GM18505 (cell line): ENCODE measurements around the gene RHOF.

Experiments
- ATAC-seq: cut with Tn5 transposase; IDR thresholded peaks from one replicate; pipeline ENCODE4 v1.9.1; 2021; ENCODE audit not compliant: unreplicated experiment
- POLR2A ChIP-seq: IDR thresholded peaks from 4 replicates; pipeline ENCODE4 v1.6.1; 2011; ENCODE audit warnings: borderline replicate concordance; ENCODE audit not compliant: insufficient read depth, insufficient read length; ENCODE audit errors: extremely low read depth

The RHOF gene

DNA sequence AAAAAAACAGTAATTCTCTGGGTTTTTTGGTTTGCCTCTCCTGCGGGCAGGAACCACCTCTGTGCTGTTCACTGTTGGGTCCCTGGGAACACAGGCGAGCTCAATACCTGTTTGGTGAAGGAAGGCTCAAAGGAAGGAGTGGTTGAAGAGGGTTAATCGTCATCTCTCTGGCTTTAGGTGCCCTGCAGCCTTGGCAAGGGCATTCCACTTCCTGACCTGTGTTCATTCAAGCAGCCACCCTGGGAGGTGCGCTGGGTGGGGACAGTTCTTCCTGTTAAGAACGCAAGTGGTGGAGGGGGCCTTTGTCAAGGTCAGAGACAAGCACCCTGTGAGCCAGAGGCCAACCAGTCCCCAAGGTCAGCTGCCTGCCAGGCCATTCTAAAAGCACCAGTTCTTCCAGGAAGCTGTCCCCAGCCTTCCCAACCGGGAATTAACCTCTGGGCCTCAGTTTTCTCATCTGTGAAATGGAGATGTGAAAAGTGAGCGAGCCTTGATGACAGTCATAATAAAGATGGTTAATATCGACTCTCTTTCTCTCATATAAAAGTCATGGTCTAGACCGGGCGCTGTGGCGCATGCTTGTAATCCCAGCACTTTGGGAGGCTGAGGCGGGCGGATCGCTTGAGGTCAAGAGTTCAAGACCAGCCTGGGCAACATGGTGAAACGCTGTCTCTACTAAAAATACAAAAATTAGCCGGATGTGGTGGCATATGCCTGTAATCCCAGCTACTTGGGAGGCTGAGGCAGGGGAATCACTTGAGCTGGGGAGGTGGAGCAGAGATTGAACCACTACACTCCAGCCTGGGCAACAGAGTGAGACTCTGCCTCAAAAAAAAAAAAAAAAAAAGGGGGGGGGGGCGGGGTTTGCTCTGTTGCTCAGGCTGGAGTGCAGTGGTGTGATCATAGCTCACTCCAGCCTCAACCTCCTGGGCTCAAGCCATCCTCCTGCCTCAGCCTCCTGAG is 6.1 kb downstream of the RHOF start:
- no peak for TF ChIP-seq POLR2A
- no peak for ATAC-seq

DNA sequence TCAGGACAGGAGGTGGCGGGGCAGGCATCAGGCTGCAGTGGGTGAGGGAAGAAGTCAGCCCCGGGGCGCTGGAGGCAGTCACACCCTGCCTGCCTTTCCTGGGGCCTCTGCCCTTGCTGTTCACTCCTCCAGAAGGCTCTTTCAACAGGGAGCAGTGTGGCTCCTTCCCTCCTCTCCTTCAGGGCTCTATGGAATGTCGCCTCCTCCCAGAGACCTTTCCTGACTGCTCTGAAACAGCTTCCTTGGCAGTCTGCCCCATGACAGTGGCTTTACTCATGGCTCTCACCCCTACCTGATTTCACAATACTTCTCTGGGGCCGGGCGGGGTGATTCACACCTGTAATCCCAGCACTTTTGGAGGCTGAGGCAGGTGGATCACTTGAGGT is 7.1 kb downstream of the RHOF start:
- TF ChIP-seq POLR2A = no peak
- no peak for ATAC-seq

DNA sequence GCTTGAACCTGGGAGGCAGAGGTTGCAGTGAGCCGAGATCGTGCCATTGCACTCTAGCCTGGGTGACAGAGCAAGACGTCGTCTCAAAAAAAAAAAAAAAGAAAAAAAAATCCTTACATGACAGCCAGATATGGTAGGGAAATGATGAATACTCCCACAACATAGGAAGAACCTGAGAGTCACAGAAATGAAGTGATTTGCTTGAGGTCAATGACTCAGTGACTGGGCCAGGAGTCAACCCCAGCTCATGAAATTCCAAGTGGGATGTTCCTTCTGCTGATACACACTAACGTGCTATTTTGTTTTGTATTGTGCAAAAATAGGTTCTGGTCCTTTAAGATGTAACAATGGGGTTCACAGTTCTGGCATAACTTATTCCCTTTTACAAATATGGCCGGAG is 9.0 kb downstream of the RHOF start:
- no peak for ATAC-seq
- no peak for TF ChIP-seq POLR2A

DNA sequence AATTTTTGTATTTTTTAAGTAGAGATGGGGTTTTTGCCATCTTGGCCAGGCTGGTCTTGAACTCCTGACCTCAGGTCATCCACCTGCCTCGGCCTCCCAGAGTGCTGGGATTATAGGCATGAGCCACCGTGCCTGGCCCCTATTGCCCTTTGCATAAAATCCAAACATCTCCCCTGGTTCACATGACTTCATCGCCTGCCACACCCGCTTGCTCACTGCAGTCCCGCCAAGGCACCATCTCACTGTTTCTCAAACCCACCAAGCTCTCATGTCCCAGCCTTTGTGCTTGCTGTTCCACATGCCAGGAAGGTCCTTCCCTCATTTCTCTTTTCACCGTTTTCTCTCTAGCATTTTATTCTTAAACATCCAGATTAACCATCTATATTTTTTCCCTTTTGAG is 9.7 kb downstream of the RHOF start:
- TF ChIP-seq POLR2A = no peak
- ATAC-seq = no peak

DNA sequence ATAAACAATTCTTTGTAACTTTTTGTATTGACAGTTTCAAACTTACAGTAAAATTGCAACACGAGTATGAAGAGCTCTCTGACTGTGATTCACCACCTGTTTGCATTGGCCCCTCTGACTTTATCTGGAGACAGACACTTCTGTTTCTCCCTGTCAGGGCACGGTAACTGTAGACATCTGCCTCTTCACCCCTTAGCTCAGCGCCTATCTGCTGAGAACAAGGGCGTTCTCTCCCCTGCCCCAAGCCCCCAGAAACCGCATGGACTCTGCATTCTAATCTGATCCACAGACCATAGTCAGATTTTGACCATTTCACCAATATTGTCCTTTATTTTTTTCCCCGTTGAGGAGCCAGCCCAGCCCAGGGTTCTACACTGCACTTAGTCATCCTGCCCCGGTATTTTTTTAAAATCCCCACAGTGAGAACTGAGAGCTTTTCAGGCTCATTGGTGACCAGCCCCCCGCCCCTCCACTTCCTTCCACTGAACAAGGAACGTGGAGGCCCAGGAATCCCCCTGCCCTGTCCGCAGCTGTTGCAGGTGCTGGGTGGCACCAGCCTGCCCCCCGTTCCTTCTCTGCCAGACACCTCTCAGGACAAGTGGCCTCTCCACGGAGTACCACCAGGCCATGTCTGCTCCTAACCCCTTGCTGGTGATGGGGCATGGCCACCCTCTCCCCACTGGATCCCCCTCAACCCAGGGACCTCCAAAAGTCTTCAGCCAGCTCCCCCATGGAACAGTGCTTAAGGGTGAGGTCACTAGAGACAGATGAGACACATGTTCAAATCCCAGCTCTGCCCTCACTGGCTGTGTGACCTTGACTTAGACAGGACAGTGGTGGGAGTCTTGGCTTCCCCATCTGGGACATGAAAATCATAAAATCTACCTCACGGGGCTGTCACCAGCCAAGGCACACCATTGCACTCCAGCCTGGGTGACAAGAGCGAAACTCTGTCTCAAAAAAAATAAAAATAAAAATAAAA is 11.2 kb downstream of the RHOF start:
- peak; percentile 45 for ATAC-seq
- TF ChIP-seq POLR2A = no peak

DNA sequence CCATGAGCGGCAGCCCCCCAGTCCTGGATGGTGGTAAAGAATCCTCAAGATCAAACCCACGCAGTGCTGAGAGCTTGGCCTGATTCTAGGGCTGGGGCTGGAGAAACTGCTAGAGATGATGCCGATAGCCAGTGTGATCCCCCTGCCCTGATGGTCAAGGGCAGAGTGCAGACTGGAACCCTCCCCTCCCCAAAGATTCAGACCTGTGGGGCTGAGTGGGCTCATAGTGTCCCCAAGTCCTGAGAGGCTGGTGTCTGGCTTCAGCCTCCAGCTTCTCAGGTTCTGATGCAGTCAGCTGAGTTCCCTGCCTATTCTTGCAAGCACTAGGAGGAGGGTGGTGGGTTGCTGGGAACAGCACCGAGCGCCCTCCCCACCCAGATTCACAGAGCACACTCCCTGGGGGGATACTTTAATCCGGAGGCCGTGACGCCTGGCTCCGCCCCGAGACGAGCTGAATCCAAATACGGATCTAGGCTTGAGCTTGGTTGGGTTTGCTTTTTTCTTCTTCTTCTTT is 11.9 kb downstream of the RHOF start:
- peak; percentile 13 for ATAC-seq
- peak; percentile 4 for TF ChIP-seq POLR2A

DNA sequence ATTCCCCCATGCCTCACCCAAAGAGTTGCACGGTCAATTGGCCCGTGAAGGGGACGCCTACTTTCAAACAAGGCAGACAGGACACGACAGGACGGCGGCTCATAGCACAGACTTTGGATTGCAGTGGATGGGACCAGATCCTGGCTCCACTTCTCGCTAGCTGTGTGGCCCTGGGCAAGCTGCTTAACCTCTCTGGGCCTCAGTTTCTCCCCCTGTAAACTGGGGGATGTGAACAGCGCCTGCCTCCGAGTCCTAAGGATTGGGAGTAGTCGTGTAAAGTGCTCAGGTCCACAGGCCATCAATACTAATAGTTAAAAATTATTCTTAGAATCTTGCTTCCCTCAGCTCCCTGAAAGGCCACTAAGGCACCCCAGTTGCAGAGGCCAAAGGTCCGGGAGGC is 13.1 kb downstream of the RHOF start:
- no peak for ATAC-seq
- TF ChIP-seq POLR2A = no peak

DNA sequence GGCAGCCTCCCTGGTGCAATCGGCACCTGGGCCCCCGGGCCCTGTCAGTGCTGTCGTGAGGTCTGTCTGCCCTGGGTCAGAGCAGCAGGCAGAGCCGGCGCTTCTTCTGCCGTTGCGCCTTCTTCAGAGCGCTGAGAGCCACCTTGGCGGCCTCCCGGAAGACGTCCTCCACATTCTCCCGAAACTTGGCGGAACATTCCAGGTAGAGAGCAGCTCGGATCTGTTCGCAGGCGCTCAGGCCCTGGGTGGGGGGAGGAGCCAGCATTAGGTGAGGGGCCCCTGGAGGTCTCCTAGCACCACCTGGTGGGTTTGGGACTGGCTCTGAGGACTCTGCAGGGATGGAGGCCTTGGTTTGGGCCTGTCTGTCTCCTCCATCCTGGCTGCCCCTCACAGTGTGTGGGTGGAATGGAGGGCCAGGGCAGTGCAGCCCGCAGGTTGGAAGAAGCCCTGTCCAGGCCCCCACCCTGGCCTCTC is 14.0 kb downstream of the RHOF start:
- no peak for ATAC-seq
- no peak for TF ChIP-seq POLR2A

DNA sequence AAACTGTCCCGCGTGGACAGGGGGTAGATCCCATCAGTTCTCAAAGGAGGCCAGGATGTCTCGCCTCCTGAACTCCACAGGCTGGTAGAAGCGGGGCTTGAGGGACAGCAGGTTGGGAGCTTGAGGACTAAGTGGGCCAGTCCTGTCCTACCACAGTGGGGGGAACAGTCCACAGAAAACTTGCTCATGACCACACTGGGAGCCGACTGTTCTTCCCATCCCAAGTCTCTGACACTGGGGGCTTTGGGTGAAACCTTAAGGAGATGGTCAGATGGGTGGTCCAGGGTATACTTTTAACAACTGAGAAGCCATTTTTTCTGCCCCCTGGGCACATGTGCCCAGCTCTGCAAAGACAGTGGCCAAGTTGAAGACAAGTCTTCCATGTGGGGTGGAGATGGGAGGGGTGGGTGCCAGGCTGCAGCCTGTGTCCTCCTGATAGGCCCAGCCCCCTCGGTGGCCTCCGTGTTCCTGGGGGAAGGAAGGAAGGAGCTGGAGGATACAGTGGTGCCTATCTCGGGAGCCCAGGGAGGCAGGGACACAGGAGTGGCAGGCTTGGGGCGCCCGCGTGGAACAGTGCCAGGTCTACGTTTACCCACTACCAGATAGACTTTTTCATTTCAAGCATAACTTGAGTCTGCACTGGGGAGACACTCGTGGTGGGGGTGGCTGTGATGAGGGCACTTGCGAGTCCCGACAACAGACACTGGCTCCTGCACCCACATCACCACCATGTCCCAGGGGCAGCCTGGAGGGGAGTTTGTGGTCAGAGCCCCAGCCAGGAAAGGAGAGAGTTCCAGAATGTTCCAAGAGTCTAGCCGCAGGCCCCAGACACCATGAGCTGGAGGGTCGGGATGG is 14.7 kb downstream of the RHOF start:
- ATAC-seq = no peak
- TF ChIP-seq POLR2A = peak; percentile 24

DNA sequence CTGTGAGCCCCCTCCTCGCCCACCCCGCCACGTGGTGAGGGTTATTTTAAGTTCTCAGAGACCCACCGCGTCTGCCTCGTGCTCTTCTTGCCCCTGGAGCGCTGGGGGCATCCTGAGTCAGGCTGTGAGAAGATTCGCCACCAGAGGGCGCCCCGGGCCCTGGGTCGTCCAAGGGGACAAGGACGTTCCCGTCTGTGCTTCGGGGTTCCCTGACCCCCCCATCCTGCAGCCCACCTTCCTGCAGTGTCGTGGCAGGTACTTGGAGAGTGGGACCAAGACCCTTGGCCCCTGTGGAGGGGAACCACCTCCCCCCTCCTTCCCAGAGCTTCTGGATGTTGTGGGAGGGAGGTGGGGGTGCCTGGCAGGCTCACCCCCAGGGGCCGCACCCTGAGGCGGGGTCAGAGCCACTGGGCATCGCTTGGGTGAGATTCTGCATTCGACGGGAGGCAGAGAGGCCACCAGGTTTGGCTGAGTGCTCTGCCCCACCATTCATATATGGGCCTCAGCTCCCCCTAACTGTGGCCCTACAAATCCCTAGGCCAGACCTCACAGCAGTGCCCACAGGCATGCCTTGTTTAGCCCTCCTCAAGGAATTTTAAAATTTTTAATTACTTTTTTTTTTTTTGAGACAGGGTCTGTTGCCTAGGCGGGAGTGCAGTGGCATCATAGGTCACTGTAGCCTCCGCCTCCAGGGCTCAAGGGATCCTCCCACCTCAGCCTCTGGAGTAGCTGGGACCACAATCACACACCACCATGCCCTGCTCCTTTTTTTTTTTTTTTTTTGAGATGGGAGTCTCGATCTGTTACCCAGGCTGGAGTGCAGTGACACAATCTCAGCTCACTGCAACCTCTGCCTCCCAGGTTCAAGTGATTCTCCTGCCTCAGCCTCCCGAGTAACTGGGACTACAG is 17.0 kb downstream of the RHOF start:
- no peak for TF ChIP-seq POLR2A
- no peak for ATAC-seq

DNA sequence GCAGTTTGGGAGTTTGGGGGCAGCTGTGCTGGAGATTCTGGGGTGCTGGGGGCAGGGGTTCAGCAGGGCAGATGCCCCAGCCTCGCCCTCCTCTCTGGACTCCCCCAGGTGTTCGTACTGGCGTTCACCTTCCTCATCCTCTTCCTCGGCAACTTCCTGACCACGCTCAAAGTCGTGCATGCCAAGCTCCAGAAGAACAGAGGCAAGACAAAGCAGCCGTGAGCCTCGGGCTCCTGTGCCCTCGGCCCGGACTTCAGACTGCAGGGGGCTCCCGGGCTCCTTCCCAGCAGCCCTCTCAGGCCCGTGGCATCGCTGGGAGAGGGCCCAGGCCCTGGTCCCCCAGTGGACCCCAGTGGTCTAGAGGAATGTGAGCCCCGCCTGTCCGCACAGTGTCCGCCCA is 18.0 kb downstream of the RHOF start:
- ATAC-seq = no peak
- TF ChIP-seq POLR2A = no peak
